Neural cell (in vitro differentiated cells): Measurements from ENCODE around the gene DENND1A. TPM values are rescaled to one million over a fixed set of nuclear protein-coding genes. Genes with fewer than 3 reads are reported as not detected.

Experiments used
- H2AFZ ChIP-seq: fragments of 200-600, 300-800 bp; sonication (generic), shearing (Covaris generic); 2 replicates; pipeline ENCODE4 v1.6.0; 2014; ENCODE audit warnings: low read depth, mild to moderate bottlenecking, antibody characterized with exemption, low read length, moderate library complexity
- H3F3A ChIP-seq: fragments of 200-600 bp; shearing (Covaris generic); 2 replicates; pipeline ENCODE4 v1.6.1; 2016; ENCODE audit warnings: mild to moderate bottlenecking, moderate library complexity, mixed read lengths, antibody characterized with exemption, low read length; ENCODE audit not compliant: insufficient read depth, poor library complexity, severe bottlenecking
- H3K27ac ChIP-seq: fragments of 200-600, 300-800 bp; sonication (generic), shearing (Covaris generic); 2 replicates; pipeline ENCODE4 v1.5.1; 2014; ENCODE audit warnings: mild to moderate bottlenecking, low read length, moderate library complexity
- H3K27me3 ChIP-seq: fragments of 300-800, 200-600 bp; sonication (generic), shearing (Covaris generic); 2 replicates; pipeline ENCODE4 v1.6.0; 2014; ENCODE audit warnings: mild to moderate bottlenecking, low read depth, low read length, moderate library complexity; ENCODE audit not compliant: insufficient read depth
- H3K36me3 ChIP-seq: fragments of 300-800, 200-600 bp; sonication (generic), shearing (Covaris generic); 2 replicates; pipeline ENCODE4 v1.5.1; 2014; ENCODE audit warnings: mild to moderate bottlenecking, antibody characterized with exemption, low read length, moderate library complexity; ENCODE audit not compliant: insufficient read depth
- H3K4me2 ChIP-seq: fragments of 300-800, 200-600 bp; sonication (generic), shearing (Covaris generic); 2 replicates; pipeline ENCODE4 v1.6.0; 2014; ENCODE audit warnings: mild to moderate bottlenecking, low read length
- H3K4me3 ChIP-seq: fragments of 300-800, 200-600 bp; sonication (generic), shearing (Covaris generic); 2 replicates; pipeline ENCODE4 v1.5.1; 2014; ENCODE audit warnings: mild to moderate bottlenecking, low read length, moderate library complexity
- H3K79me2 ChIP-seq: fragments of 200-600 bp; shearing (Covaris generic); replicated peaks from 2 replicates; pipeline ENCODE4 v1.6.0; 2014; ENCODE audit warnings: mild to moderate bottlenecking, low read length, moderate library complexity; ENCODE audit not compliant: insufficient read depth
- H3K9ac ChIP-seq: fragments of 300-800, 200-600 bp; sonication (generic), shearing (Covaris generic); 2 replicates; pipeline ENCODE4 v1.6.1; 2016; ENCODE audit warnings: mild to moderate bottlenecking, low read length, mixed read lengths
- H3K9me2 ChIP-seq: fragments of 200-600 bp; shearing (Covaris generic); 2 replicates; pipeline ENCODE4 v1.6.1; 2016; ENCODE audit warnings: mild to moderate bottlenecking, low read length, mixed read lengths; ENCODE audit not compliant: insufficient read depth
- H3K9me3 ChIP-seq: fragments of 200-600, 300-800 bp; sonication (generic), shearing (Covaris generic); 2 replicates; pipeline ENCODE4 v1.6.1; 2016; ENCODE audit warnings: mild to moderate bottlenecking, mixed run types, low read length, moderate library complexity, mixed read lengths
- H4K20me1 ChIP-seq: fragments of 200-600 bp; shearing (Covaris generic); 2 replicates; pipeline ENCODE4 v1.6.1; 2016; ENCODE audit warnings: mild to moderate bottlenecking, mixed run types; ENCODE audit not compliant: insufficient read depth
- EP300 ChIP-seq: fragments of 450-650 bp; conservative IDR thresholded peaks from 2 replicates; pipeline ENCODE4 v1.6.1; 2014; ENCODE audit warnings: antibody characterized with exemption, mild to moderate bottlenecking, moderate library complexity; ENCODE audit not compliant: poor library complexity, severe bottlenecking
- EZH2 ChIP-seq: fragments of 200-600, 300-800 bp; shearing (Covaris generic), sonication (generic); IDR thresholded peaks from 2 replicates; pipeline ENCODE4 v1.6.1; 2014; ENCODE audit warnings: antibody characterized with exemption, low read length, borderline replicate concordance, mild to moderate bottlenecking; ENCODE audit not compliant: insufficient read depth, poor library complexity, severe bottlenecking
- MXI1 ChIP-seq: fragments of 450-650 bp; conservative IDR thresholded peaks from 2 replicates; pipeline ENCODE4 v1.6.1; 2014; ENCODE audit warnings: antibody characterized with exemption, mild to moderate bottlenecking; ENCODE audit not compliant: poor library complexity, severe bottlenecking
- POLR2AphosphoS5 ChIP-seq: IDR thresholded peaks from 2 replicates; pipeline ENCODE4 v1.6.1; 2012
- RAD21 ChIP-seq: fragments of 450-650 bp; conservative IDR thresholded peaks from 2 replicates; pipeline ENCODE4 v1.6.1; 2014; ENCODE audit warnings: antibody characterized with exemption, mild to moderate bottlenecking, moderate library complexity
- SMC3 ChIP-seq: fragments of 450-650 bp; conservative IDR thresholded peaks from 2 replicates; pipeline ENCODE4 v1.6.1; 2014; ENCODE audit warnings: antibody characterized with exemption, mild to moderate bottlenecking, moderate library complexity; ENCODE audit not compliant: poor library complexity
- TAF1 ChIP-seq: IDR thresholded peaks from 2 replicates; pipeline ENCODE4 v1.6.1; 2012; ENCODE audit warnings: low read depth
- polyA plus RNA-seq: library from polyadenylated mRNA; depleted of rRNA; stranded (reverse); fragments of >200 nt; gene quantifications from 2 replicates; pipeline ENCODE4 v1.2.3, GENCODE V29; 2014
- TF ChIP-seq, protein P1 (sequence below): IDR thresholded peaks from 2 replicates; pipeline ENCODE4 v1.6.1; 2012; ENCODE audit warnings: borderline replicate concordance
- TF ChIP-seq, protein P2 (sequence below): fragments of 450-650 bp; IDR thresholded peaks from 2 replicates; pipeline ENCODE4 v1.5.1; 2014; ENCODE audit warnings: antibody characterized with exemption, mild to moderate bottlenecking, moderate library complexity; ENCODE audit not compliant: poor library complexity, severe bottlenecking

Gene DENND1A
- polyA plus RNA-seq, 1 donor from 2014 or later, result 2.3 TPM

- Histone ChIP-seq H3K27ac (no peak overlapping the region), H3K79me2 (peaks cover 33% of the 10 kb centered on the region), H3K36me3 (no peaks in the 10 kb centered on the region), H3K4me3 (no peak overlapping the region), H3K9me2 (no peaks in the 10 kb centered on the region), H3K27me3 (no peaks in the 10 kb centered on the region), H3F3A (no peaks in the 10 kb centered on the region), H3K9me3 (no peaks in the 10 kb centered on the region), H3K9ac (no peak overlapping the region), H3K4me2 (no peak overlapping the region), H4K20me1 (no peaks in the 10 kb centered on the region), H2AFZ (no peak overlapping the region)
- TF ChIP-seq MXI1 (no peak), EP300 (no peak), TAF1 (no peak), POLR2AphosphoS5 (no peak), RAD21 (no peak), EZH2 (no peak), SMC3 (no peak)
- TF ChIP-seq, protein P1, sequence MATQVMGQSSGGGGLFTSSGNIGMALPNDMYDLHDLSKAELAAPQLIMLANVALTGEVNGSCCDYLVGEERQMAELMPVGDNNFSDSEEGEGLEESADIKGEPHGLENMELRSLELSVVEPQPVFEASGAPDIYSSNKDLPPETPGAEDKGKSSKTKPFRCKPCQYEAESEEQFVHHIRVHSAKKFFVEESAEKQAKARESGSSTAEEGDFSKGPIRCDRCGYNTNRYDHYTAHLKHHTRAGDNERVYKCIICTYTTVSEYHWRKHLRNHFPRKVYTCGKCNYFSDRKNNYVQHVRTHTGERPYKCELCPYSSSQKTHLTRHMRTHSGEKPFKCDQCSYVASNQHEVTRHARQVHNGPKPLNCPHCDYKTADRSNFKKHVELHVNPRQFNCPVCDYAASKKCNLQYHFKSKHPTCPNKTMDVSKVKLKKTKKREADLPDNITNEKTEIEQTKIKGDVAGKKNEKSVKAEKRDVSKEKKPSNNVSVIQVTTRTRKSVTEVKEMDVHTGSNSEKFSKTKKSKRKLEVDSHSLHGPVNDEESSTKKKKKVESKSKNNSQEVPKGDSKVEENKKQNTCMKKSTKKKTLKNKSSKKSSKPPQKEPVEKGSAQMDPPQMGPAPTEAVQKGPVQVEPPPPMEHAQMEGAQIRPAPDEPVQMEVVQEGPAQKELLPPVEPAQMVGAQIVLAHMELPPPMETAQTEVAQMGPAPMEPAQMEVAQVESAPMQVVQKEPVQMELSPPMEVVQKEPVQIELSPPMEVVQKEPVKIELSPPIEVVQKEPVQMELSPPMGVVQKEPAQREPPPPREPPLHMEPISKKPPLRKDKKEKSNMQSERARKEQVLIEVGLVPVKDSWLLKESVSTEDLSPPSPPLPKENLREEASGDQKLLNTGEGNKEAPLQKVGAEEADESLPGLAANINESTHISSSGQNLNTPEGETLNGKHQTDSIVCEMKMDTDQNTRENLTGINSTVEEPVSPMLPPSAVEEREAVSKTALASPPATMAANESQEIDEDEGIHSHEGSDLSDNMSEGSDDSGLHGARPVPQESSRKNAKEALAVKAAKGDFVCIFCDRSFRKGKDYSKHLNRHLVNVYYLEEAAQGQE, result no peak
- TF ChIP-seq, protein P2, sequence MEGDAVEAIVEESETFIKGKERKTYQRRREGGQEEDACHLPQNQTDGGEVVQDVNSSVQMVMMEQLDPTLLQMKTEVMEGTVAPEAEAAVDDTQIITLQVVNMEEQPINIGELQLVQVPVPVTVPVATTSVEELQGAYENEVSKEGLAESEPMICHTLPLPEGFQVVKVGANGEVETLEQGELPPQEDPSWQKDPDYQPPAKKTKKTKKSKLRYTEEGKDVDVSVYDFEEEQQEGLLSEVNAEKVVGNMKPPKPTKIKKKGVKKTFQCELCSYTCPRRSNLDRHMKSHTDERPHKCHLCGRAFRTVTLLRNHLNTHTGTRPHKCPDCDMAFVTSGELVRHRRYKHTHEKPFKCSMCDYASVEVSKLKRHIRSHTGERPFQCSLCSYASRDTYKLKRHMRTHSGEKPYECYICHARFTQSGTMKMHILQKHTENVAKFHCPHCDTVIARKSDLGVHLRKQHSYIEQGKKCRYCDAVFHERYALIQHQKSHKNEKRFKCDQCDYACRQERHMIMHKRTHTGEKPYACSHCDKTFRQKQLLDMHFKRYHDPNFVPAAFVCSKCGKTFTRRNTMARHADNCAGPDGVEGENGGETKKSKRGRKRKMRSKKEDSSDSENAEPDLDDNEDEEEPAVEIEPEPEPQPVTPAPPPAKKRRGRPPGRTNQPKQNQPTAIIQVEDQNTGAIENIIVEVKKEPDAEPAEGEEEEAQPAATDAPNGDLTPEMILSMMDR, result no peak
Observed at GRCh38 chr9:123354806-123355508, 575.0 kb downstream of the DENND1A start.

GRCh38 chr9:123353984-123354591 lies 575.8 kb downstream of the DENND1A start:
- Histone ChIP-seq H3K9ac (no peak overlapping the region), H3K9me2 (no peaks in the 10 kb centered on the region), H3K79me2 (peaks cover 25% of the 10 kb centered on the region), H3K4me2 (no peak overlapping the region), H3F3A (no peaks in the 10 kb centered on the region), H2AFZ (no peak overlapping the region), H3K27ac (no peak overlapping the region), H3K27me3 (no peaks in the 10 kb centered on the region), H3K9me3 (no peaks in the 10 kb centered on the region), H3K4me3 (no peak overlapping the region), H3K36me3 (no peaks in the 10 kb centered on the region), H4K20me1 (no peaks in the 10 kb centered on the region)
- no peak for TF ChIP-seq POLR2AphosphoS5
- TF ChIP-seq EZH2, result no peak
- no peak for TF ChIP-seq EP300
- peak; percentile 68 for TF ChIP-seq SMC3
- TF ChIP-seq, protein P2, result peak; percentile 74
- TF ChIP-seq, protein P1, result no peak
- TF ChIP-seq MXI1, result no peak
- peak; percentile 66 for TF ChIP-seq RAD21
- TF ChIP-seq TAF1, result no peak
